ENCODE results near the gene C1QTNF8. TPM values are rescaled to one million over a fixed set of nuclear protein-coding genes. Genes with fewer than 3 reads are reported as not detected.

Gene C1QTNF8
- total RNA-seq, 1 donor from 2014 or later: not detected

DNA sequence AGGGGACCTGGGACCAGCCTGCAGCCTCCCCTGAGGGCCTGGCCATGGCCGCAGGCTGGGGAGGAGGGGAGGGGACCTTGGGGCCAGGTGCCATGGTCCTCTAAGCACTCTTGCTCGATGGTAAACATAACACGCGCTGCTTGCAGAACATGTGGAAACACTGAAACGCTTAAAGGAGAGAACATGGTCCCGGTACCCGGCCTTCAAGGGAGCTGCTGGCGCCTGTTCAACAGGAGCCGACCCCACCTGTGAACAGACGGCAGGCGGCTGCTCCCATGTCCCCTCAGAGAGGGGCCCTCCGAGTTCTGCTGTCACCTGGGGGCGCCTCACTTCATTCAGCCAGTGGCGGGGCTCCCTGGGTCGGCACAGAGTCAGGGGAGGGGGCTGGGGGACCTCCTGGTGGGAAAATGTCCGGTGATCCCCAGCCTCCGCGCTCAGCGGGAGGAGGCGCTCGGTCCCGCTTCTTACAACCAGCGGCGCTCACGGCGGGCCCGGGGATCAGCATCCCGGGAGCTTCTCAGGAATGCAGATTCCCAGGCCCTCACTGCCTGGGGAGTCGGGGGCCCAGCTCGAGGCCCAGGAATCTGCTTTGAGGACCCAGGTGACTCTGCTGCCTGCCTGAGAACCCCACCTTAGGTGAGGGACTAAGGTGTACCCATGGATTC is 24.4 kb downstream of the C1QTNF8 start:
- H3K27me3 Mint-ChIP-seq: peaks cover 20% of the 10 kb centered on the region
- ChIA-PET POLR2A (no interaction called here), CTCF (no interaction called here)
- H3K4me1 Mint-ChIP-seq: no peaks in the 10 kb centered on the region
- TF ChIP-seq, protein P1, sequence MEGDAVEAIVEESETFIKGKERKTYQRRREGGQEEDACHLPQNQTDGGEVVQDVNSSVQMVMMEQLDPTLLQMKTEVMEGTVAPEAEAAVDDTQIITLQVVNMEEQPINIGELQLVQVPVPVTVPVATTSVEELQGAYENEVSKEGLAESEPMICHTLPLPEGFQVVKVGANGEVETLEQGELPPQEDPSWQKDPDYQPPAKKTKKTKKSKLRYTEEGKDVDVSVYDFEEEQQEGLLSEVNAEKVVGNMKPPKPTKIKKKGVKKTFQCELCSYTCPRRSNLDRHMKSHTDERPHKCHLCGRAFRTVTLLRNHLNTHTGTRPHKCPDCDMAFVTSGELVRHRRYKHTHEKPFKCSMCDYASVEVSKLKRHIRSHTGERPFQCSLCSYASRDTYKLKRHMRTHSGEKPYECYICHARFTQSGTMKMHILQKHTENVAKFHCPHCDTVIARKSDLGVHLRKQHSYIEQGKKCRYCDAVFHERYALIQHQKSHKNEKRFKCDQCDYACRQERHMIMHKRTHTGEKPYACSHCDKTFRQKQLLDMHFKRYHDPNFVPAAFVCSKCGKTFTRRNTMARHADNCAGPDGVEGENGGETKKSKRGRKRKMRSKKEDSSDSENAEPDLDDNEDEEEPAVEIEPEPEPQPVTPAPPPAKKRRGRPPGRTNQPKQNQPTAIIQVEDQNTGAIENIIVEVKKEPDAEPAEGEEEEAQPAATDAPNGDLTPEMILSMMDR (IDR thresholded peaks at IDR 0.05): no peak
- H3K36me3 Mint-ChIP-seq (ENCODE audit: low read depth): no peaks in the 10 kb centered on the region
- H3K4me3 Mint-ChIP-seq: no peak overlapping the region
- DNase-seq (no peak), ATAC-seq (ENCODE audit: low read depth) (no peak)
- H3K9me3 Mint-ChIP-seq: no peaks in the 10 kb centered on the region
- H3K27ac Mint-ChIP-seq: no peak overlapping the region
- intact Hi-C loops (cut with micrococcal nuclease): no loop called here

DNA sequence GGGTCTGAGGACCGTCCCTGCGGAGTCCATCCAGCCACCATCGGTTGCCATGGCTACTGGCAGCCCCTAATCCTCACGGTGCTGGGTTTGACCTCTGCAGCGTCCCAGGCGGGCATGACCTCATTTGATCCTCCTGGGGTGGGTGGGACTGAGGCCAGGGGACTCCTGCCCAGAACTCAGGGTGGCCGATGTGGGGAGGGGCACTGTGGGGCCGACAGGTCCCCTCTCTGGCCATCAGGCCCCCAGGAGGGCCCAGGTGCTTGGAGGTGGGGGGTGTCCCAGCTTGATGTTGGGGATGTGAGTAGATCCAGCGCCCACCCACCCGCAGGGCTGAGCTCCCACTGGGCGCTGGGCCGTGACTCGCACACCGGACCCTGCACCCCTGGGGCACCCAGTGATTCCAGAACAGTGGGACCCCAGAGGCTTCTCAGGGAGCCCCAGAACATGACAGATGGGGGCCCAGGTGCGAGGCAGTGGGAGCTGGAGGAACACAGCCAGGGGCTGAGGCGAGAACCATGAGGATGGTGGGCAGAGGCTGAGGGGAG is 25.1 kb downstream of the C1QTNF8 start:
- ATAC-seq (ENCODE audit: low read depth): no peak
- Mint-ChIP-seq H3K9me3 (no peaks in the 10 kb centered on the region), H3K36me3 (ENCODE audit: low read depth) (no peaks in the 10 kb centered on the region), H3K4me1 (no peaks in the 10 kb centered on the region), H3K4me3 (no peak overlapping the region), H3K27ac (no peak overlapping the region), H3K27me3 (peaks cover 17% of the 10 kb centered on the region)
- POLR2A ChIA-PET: no interaction called here
- intact Hi-C loops (cut with micrococcal nuclease): no loop called here
- DNase-seq: no peak
- CTCF ChIA-PET: no interaction called here
- TF ChIP-seq, protein P1 (IDR thresholded peaks at IDR 0.05): no peak

DNA sequence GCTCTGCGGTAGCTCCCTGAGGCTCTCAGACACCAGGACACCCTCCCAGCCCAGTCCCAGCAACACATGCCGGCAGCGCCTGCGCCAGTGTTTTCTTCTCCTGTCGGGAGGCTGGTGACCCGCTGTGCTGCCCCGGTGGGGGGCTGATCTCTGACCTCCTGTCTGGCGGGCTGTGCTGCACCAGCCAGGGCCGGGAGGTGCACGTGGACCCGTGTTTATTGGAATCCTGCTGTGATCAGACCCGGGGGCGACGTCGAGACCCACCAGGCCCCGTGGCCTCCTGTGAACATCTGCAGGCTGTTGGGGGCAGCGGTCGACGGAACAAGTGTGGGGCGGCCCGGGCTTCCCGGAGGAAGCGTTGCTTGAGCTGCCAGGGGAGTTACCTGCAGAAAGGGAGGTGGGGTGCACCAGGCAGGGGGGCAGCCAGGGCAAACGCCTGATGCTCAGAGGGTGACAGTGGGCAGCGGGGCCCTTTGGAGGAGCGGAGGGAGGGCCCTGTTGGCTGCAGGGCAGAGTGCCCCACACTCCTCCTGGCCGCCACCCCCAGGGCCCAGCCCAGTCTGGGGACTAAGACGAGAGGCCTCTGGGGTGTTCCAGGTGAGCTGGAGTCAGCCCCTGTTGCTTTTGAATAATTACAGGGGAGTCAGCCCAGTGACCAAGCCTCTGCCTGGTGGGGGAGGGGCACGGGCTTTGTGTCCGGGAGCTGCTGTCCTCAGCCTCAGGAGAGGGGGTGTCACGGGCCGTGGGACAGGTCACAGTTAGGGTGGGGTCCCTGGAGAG is 25.8 kb downstream of the C1QTNF8 start:
- ATAC-seq (ENCODE audit: low read depth) (no peak), DNase-seq (no peak)
- TF ChIP-seq, protein P1 (IDR thresholded peaks at IDR 0.05): no peak
- Mint-ChIP-seq H3K27me3 (peaks cover 20% of the 10 kb centered on the region), H3K4me1 (no peaks in the 10 kb centered on the region), H3K27ac (no peak overlapping the region), H3K4me3 (no peak overlapping the region), H3K9me3 (no peaks in the 10 kb centered on the region), H3K36me3 (ENCODE audit: low read depth) (no peaks in the 10 kb centered on the region)
- intact Hi-C loops (cut with micrococcal nuclease): no loop called here
- ChIA-PET POLR2A (interaction anchor here (0.5 kb wide), 1 partner anchor 272 kb away, joined by 3 read pairs; no protein-coding TSS in a partner anchor), CTCF (no interaction called here)

DNA sequence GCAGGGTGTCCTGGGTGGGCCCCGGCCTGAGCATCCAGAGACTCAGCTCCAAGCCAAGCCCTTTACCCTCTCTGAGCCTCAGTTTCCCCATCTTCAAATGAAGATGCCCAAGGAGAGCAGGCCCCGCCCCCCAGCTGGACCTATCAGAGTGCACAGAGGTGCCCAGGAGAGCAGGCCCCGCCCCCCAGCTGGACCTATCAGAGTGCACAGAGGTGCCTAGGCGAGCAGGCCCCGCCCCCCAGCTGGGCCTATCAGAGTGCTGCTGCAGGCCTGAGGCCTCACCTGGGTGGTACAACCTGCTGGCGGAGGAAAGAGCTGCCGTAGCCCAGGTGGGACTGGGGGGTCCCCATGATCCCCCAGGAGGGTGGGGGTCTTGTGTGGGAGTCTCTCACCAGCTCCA is 26.9 kb downstream of the C1QTNF8 start:
- ATAC-seq (ENCODE audit: low read depth) (no peak), DNase-seq (no peak)
- ChIA-PET CTCF (no interaction called here), POLR2A (no interaction called here)
- H3K4me3 Mint-ChIP-seq: no peak overlapping the region
- TF ChIP-seq, protein P1 (IDR thresholded peaks at IDR 0.05): no peak
- intact Hi-C loops (cut with micrococcal nuclease): no loop called here
- no peak overlapping the region for H3K27ac Mint-ChIP-seq
- H3K27me3 Mint-ChIP-seq: peaks cover 25% of the 10 kb centered on the region
- H3K9me3 Mint-ChIP-seq: no peaks in the 10 kb centered on the region
- H3K36me3 Mint-ChIP-seq (ENCODE audit: low read depth): no peaks in the 10 kb centered on the region
- no peaks in the 10 kb centered on the region for H3K4me1 Mint-ChIP-seq

DNA sequence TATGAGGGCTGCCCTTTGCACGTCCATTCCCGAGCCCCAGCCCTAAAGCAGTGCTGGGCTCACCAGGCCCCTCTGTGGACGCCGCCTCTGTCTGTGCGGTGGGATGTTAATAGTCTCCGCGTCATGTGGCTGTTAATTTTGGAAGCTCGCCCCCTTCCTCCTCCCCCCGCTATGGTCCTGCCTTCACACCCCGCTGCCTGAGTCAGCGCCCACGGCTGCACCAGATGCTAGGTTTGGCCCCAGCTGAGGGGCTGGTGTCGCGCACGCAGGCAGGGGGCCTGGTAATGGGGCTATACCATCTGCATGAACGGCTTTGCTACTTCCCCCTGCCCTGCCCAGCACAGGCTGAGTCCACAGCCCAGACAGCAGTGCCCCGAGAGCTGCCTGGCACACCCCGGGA is 27.6 kb downstream of the C1QTNF8 start:
- H3K27ac Mint-ChIP-seq: no peak overlapping the region
- TF ChIP-seq, protein P1 (IDR thresholded peaks at IDR 0.05): no peak
- H3K9me3 Mint-ChIP-seq: no peaks in the 10 kb centered on the region
- intact Hi-C loops (cut with micrococcal nuclease): no loop called here
- H3K27me3 Mint-ChIP-seq: peaks cover 27% of the 10 kb centered on the region
- no peaks in the 10 kb centered on the region for H3K36me3 Mint-ChIP-seq (ENCODE audit: low read depth)
- no peak for DNase-seq
- H3K4me3 Mint-ChIP-seq: no peak overlapping the region
- no peaks in the 10 kb centered on the region for H3K4me1 Mint-ChIP-seq
- ATAC-seq (ENCODE audit: low read depth): no peak
- ChIA-PET CTCF (no interaction called here), POLR2A (no interaction called here)

Data from activated B cell treated with CpG ODN at 0.5 μM for 24 hours (primary cell).